ENCODE data around the gene PKD1. TPM values are rescaled to one million over a fixed set of nuclear protein-coding genes. Genes with fewer than 3 reads are reported as not detected.

Gene PKD1
- total RNA-seq, 1 experiment from 2014 or later, result 137 TPM

DNA sequence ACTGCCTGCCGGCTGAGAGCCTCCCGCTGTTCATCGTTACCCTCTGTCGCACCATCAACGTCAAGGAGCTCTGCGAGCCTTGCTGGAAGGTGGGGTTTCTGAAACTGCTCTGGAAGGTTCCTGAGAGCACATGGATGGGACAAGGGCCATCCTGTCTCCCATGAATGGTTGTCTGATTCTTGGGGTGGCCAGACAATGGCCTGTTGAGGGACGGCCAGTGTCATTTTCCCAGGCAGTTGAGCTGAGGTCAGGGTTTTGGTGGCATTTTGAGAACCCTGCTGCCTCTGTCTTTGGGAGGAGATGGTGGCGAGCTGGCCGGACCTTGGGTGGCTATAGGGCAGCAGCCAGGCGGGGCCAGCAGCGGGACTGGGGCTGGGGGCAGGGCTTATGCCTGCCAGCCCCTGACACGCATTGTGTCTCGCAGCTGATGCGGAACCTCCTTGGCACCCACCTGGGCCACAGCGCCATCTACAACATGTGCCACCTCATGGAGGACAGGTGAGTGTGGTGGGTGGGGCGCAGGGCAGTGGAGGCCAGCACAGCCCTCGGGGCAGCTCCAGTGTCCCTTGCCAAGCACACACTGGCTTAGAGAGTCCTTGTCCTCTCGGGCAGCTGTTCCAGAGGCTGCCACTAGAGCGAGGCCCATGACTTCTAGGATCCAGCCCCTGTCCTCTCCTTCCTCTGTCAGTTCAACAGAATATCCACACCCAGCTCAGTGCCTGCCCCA is 78.9 kb downstream of the PKD1 start:
- H3K9ac ChIP-seq (ENCODE audit: low read length), result no peak overlapping the region
- no peaks in the 10 kb centered on the region for H3K9me2 ChIP-seq (ENCODE audit: insufficient read depth)
- H3K4me3 ChIP-seq (replicated peaks in 1 of 2; ENCODE audit: low read depth in 1 of 2, low read length in 2 of 2), result no peak overlapping the region
- H3K27me3 ChIP-seq (ENCODE audit: insufficient read depth, low read length), result no peaks in the 10 kb centered on the region
- H3K27ac ChIP-seq (ENCODE audit: low read depth, low read length), result no peak overlapping the region
- ATAC-seq (peak; percentile 80), DNase-seq (ENCODE audit: low read depth, low spot score) (no peak)
- RAD21 ChIA-PET (ENCODE audit: low non-redundant PET in 1 of 2, low total read pairs in 2 of 2, uncharacterized antibody in 2 of 2, unreplicated experiment in 2 of 2), result no interaction called here
- no peak overlapping the region for H3K4me2 ChIP-seq (ENCODE audit: low read length)
- H3K9me3 ChIP-seq (ENCODE audit: control insufficient read depth in 1 of 2, insufficient read depth in 1 of 2, low read depth in 1 of 2, low read length in 2 of 2), result no peaks in the 10 kb centered on the region
- H3K36me3 ChIP-seq (ENCODE audit: control insufficient read depth in 1 of 2, insufficient read depth in 2 of 2, low read length in 2 of 2), result no peaks in the 10 kb centered on the region; a peak in 2 of 4 replicates
- POLR2A ChIA-PET, result no interaction called here
- TF ChIP-seq ZFX (IDR thresholded peaks at IDR 0.05), result no peak
- TF ChIP-seq, protein P1, sequence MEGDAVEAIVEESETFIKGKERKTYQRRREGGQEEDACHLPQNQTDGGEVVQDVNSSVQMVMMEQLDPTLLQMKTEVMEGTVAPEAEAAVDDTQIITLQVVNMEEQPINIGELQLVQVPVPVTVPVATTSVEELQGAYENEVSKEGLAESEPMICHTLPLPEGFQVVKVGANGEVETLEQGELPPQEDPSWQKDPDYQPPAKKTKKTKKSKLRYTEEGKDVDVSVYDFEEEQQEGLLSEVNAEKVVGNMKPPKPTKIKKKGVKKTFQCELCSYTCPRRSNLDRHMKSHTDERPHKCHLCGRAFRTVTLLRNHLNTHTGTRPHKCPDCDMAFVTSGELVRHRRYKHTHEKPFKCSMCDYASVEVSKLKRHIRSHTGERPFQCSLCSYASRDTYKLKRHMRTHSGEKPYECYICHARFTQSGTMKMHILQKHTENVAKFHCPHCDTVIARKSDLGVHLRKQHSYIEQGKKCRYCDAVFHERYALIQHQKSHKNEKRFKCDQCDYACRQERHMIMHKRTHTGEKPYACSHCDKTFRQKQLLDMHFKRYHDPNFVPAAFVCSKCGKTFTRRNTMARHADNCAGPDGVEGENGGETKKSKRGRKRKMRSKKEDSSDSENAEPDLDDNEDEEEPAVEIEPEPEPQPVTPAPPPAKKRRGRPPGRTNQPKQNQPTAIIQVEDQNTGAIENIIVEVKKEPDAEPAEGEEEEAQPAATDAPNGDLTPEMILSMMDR (IDR thresholded peaks at IDR 0.05 in 2 of 3, conservative IDR thresholded peaks at IDR 0.05 in 1 of 3; ENCODE audit: borderline replicate concordance in 1 of 3, insufficient read depth in 1 of 3, low read depth in 2 of 3, low read length in 2 of 3), result peak in 2 of 3 experiments; percentile 35 to 37; a peak in 4 of 6 replicates
- H3K4me1 ChIP-seq (ENCODE audit: control insufficient read depth in 1 of 2, insufficient read depth in 2 of 2, low read length in 2 of 2), result no peaks in the 10 kb centered on the region
- intact Hi-C loops (cut with micrococcal nuclease), result no loop called here
- no peaks in the 10 kb centered on the region for H3K79me2 ChIP-seq (ENCODE audit: insufficient read depth, low read length)
- no TSS peak for BruUV-seq (replicated peaks)
- no peaks in the 10 kb centered on the region for H4K20me1 ChIP-seq (ENCODE audit: insufficient read depth)
- no peak overlapping the region for H2AFZ ChIP-seq (ENCODE audit: low read depth, low read length, poor library complexity, severe bottlenecking)
- CTCF ChIA-PET, result interaction anchor here (0.7 kb wide), 1 partner anchor 84 kb away, joined by 3 read pairs; no protein-coding TSS in a partner anchor

DNA sequence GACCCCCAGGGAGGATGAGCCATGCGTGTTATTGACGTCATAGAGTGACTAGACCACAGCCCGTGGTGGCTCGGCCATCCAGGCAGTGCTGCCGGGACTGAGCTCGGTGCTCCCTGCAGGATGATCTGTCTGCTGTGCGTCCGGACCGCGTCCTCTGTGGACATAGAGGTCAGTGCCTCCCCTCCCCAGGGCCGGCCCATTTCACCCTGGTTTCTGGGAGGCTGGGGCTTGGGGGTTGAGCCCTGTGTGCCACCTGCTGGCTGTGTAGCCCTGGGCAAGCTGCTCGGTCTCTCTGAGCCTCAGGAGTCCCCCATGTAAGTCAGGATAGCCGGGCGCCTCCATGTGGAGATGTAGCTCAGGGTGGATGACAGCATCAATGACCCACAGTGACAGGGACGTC is 79.6 kb downstream of the PKD1 start:
- Histone ChIP-seq H3K27me3 (ENCODE audit: insufficient read depth, low read length) (no peaks in the 10 kb centered on the region), H3K4me1 (ENCODE audit: control insufficient read depth in 1 of 2, insufficient read depth in 2 of 2, low read length in 2 of 2) (no peaks in the 10 kb centered on the region), H3K9me3 (ENCODE audit: control insufficient read depth in 1 of 2, insufficient read depth in 1 of 2, low read depth in 1 of 2, low read length in 2 of 2) (no peaks in the 10 kb centered on the region), H2AFZ (ENCODE audit: low read depth, low read length, poor library complexity, severe bottlenecking) (no peak overlapping the region), H3K4me2 (ENCODE audit: low read length) (no peak overlapping the region), H3K9ac (ENCODE audit: low read length) (no peak overlapping the region), H3K27ac (ENCODE audit: low read depth, low read length) (no peak overlapping the region), H3K79me2 (ENCODE audit: insufficient read depth, low read length) (no peaks in the 10 kb centered on the region), H3K9me2 (ENCODE audit: insufficient read depth) (no peaks in the 10 kb centered on the region), H4K20me1 (ENCODE audit: insufficient read depth) (no peaks in the 10 kb centered on the region), H3K36me3 (ENCODE audit: control insufficient read depth in 1 of 2, insufficient read depth in 2 of 2, low read length in 2 of 2) (no peaks in the 10 kb centered on the region; a peak in 2 of 4 replicates), H3K4me3 (replicated peaks in 1 of 2; ENCODE audit: low read depth in 1 of 2, low read length in 2 of 2) (no peak overlapping the region)
- ChIA-PET CTCF (interaction anchor here (0.7 kb wide), 1 partner anchor 9 kb away, joined by 3 read pairs; the partner anchor contains the start of genes NTHL1 and TSC2), POLR2A (no interaction called here), RAD21 (ENCODE audit: low non-redundant PET in 1 of 2, low total read pairs in 2 of 2, uncharacterized antibody in 2 of 2, unreplicated experiment in 2 of 2) (no interaction called here)
- no TSS peak for BruUV-seq (replicated peaks)
- DNase-seq (ENCODE audit: low read depth, low spot score), result no peak
- intact Hi-C loops (cut with micrococcal nuclease), result no loop called here
- ATAC-seq, result peak; percentile 59
- no peak for TF ChIP-seq CEBPB (IDR thresholded peaks at IDR 0.05; ENCODE audit: low read depth)
- TF ChIP-seq, protein P1 (IDR thresholded peaks at IDR 0.05 in 2 of 3, conservative IDR thresholded peaks at IDR 0.05 in 1 of 3; ENCODE audit: borderline replicate concordance in 1 of 3, insufficient read depth in 1 of 3, low read depth in 2 of 3, low read length in 2 of 3), result peak; percentile 8 to 42 (median 8); a peak in 1 of 6 replicates
- TF ChIP-seq RAD21 (IDR thresholded peaks at IDR 0.05; ENCODE audit: low read depth), result peak; percentile 32; the same call in 1 of the 2 replicates

Measured in HCT116 (cell line).